ENCODE data around the gene TULP4.
"Not testable (repeated sequence)": the region's sequence is repeated elsewhere in the genome, so short reads cannot be mapped to it uniquely, and the experiment has no call there.

Gene TULP4

DNA sequence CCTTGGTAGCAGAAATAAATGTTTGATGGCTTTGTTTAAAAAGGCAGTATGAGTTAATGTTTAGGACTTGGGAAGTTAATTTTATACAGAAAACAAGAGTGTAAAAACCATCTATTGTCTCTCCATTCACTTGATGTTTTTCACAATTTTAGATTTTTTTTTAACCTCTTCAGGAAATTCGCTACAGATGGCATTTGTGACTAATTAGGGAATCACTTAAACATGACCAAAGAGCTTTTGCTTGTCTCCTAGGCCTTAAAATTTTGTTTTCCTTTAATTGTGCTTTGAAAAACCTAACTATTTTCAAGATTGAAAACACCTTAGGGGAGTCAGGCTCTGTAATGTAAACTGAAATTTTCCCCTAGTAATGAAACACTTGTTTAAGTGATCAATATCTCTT is 17.3 kb downstream of the TULP4 start:
- no peak for DNase-seq

GRCh38 chr6:158330016-158330415 is 17.8 kb downstream of the TULP4 start:
- DNase-seq, result no peak

- DNase-seq, result no peak
These were observed 20.0 kb downstream of the TULP4 start for GRCh38 chr6:158332237-158332636.

DNA sequence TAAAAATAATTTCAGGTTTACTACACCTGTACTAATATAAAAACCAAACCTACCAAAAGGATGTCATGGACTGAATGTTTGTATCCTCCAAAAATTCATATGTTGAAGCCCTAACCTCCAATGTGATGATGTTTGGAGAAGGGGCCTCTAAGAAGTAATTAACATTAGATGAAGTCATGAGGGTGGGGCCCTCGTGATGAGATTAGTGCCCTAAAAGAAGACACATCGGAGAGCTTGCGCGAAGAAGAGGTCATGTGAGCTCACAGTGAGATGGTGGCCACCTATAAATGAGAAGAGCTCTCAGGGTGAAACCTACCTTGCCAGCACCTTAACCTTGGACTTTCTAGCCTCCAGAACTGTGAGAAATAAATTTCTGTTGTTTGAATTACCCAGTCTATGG is 20.8 kb downstream of the TULP4 start:
- DNase-seq, result no peak

GRCh38 chr6:158334534-158334933 is 22.3 kb downstream of the TULP4 start:
- DNase-seq, result no peak

DNA sequence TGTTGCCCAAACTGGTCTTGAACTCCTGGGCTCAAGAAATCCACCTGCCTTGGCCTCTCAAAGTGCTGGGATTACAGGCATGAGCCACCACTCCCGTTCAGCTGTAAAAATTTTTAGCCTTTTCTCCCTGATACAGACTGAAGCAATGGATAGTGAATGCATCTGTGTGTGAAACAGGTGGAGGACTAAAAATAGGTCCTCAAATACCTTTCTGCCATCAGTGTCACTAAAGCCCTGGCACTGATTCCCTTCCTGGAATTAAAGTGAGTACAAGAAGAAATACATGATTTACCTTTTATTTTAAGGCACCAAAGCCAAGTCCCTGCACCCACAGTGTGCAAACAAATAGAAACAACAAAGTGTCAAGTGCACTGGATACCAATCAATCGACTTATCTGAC is 25.1 kb downstream of the TULP4 start:
- DNase-seq, result no peak

DNA sequence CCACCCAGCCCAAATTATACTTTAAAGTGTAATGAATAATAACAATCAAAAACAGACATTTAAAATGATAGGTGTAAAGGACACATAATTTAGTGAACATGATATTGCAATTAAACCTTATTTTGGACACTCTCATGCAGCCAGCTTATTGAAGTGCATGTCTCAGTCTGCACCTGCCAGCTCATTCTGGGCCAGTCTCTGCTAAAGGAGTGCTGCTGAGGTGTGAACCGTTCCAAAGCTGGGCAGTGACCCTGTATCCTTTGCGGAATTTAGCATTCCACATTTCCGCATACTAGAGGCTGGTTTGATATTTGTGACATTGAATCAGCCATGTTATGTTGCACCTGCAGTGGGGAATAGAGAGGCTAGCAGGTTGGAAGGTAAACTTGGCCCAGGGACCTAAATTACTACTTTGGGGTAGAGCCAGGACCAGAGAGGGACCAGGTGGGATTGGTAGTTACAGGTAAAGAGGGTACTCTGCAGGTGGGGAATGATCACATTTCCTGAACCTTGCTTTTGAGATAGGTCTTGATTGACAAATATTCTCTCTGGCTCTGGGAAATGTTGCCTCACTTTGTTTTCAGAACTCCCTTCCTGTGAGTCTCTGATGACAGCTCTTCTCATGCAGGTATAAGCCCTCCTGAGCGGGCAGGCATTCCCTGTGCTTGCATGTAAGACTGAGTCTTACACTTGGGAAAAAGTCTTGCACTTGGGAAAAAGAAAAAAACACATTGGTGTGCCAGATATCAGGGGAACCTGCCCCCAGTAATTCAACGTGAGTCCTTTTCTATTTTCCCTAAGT is 26.2 kb downstream of the TULP4 start:
- no peak for DNase-seq

GRCh38 chr6:158339197-158339596 is 26.9 kb downstream of the TULP4 start:
- DNase-seq, result peak; percentile 72

GRCh38 chr6:158340252-158340651 is 28.0 kb downstream of the TULP4 start:
- DNase-seq, result no peak

GRCh38 chr6:158344534-158344933 is 32.3 kb downstream of the TULP4 start:
- no peak for DNase-seq

DNA sequence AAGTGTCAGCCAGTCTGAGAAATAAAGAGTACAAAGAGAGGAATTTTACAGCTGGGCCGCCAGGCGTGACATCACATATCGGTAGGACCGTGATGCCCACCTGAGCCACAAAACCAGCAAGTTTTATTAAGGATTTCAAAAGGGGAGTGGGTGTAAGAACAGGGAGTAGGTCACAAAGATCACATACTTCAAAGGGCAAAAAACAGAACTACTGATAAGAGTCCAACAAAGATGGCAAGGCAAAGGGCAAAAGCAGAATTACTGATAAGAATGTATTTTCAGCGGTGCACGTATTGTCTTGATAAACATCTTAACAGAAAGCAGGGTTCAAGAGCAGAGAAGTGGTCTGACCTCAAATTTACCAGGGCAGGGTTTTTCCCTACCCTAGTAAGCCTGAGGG is 33.2 kb downstream of the TULP4 start:
- not testable (repeated sequence) for DNase-seq

- DNase-seq, result no peak
These were observed 35.1 kb downstream of the TULP4 start for GRCh38 chr6:158347335-158347734.

- DNase-seq, result not testable (repeated sequence)
These were observed 36.7 kb downstream of the TULP4 start for GRCh38 chr6:158348737-158349504.

DNA sequence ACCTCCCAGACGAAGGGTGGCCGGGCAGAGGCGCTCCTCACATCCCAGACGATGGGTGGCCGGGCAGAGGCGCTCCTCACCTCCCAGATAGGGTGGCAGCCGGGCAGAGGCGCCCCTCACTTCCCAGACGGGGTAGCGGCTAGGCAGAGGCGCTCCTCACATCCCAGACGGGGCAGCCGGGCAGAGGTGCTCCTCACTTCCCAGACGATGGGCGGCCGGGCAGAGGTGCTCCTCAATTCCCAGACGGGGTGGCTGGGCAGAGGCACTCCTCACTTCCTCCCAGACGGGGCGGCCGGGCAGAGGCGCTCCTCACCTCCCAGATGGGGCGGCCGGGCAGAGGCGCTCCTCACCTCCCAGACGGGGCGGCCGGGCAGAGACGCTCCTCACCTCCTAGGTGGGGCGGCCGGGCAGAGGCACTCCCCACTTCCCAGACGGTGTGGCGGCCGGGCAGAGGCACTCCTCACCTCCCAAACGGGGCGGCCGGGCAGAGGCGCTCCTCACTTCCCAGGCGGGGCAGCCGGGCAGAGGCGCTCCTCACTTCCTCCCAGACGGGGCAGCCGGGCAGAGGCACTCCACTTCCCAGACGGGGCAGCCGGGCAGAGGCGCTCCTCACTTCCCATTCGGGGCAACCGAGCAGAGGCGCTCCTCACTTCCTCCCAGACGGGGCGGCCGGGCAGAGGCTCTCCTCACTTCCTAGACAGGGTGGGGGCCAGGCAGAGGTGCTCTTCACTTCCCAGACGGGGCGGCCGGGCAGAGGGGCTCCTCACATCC is 37.4 kb downstream of the TULP4 start:
- not testable (repeated sequence) for DNase-seq

- not testable (repeated sequence) for DNase-seq
These were observed 38.5 kb downstream of the TULP4 start for GRCh38 chr6:158350731-158351130.

DNA sequence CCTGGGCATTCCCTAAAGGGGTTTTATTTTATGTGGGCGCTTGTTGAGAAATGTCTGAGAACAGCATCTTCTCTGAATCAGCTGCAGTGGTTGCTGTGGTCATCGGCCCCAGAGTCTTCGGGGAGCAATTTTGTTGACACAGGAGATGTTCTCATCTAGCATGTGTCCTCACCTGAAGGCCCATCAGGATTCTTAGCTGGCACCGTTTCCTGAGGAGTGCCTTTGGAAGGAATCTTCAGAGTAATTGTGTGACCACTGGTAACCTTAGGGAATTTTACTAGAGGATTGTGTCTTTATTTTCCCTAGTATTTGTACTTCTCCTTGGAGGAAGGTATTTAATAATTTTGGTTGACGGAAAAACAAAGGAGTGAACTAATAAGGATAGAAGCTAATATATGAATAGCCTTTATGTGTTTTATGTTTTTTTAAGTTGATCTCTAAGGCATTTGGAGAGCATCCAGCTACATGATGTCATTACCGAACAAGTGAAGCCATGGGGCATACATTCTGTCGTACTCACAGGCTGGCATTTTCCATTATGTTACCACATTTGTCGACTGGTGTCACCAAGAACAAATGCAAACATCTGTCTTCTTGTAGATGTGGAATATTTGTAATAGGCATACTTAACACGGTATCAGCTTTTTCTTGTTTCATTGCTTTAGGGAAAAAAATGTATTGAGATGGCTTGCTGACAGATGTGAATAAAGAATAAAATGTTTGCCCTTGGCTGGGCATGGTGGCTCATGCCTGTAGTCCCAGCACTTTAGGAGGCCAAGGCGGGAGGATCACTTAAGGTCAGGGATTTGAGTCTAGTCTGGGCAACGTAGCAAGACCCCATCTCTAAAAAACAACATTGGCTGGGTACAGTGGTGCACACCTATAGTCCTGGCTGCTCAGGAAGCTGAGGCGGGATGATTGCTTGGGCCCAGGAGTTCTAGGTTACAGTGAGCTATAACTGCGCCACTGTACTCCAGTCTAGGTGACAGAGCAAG is 41.9 kb downstream of the TULP4 start:
- DNase-seq, result no peak

- no peak for DNase-seq
These were observed 44.6 kb downstream of the TULP4 start for GRCh38 chr6:158356586-158357546.

GRCh38 chr6:158357570-158358216 is 45.4 kb downstream of the TULP4 start:
- no peak for DNase-seq

DNA sequence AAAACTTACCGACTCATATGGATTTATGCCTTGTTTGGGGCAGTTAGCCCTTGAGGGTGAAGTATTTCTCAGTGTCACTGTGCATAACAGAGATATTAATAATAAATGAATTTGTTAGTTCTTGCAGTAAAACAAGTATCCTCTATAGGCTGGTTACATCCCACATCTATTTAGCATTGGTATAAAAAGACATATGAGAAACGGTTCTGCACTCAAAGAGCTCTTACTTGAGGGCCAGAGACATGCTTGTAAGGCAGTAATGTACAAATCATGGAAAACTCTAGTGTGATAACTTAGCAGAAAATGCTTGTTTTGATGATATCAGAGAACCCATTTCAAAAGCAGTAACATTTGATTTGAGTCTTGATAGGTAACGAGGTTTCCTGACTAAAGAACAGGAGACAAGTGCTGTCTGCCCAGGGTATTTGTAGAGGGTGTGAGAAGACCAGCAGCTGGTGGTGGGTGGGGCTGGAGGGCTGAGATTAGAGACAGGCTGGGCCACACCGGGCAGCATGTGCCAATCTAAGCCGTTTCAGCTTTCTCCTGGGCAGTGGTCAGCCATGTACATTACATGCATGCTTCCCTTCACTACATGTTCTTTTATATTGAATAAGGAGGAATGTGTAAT is 46.3 kb downstream of the TULP4 start:
- peak; percentile 50 for DNase-seq

DNA sequence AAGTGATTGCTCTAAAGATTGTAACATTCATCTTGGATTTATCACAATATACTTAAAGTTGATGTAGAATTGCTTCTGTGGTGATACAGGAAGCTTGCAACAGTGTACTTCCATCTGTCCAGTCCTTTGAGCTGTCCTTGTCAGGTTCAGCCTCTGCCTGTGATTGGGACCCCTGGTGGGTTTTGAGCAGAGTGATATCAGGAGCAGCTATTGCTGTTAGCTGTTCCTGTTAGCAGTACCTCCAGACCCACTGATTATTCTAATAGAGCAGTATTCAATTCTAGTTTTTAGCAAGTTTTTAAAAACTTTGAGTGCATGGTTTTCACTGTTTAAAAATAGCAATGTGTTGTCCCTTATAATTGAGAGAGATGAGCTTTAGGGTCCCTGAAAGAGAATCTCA is 48.8 kb downstream of the TULP4 start:
- DNase-seq, result no peak
